Muscle of leg (tissue), 11 donors: ENCODE results near the gene FSTL4. TPM values are rescaled to one million over a fixed set of nuclear protein-coding genes. Genes with fewer than 3 reads are reported as not detected.

Experiments
- DNase-seq: peaks from one replicate; pipeline ENCODE4 v3.0.0; 2013
- H3K27ac ChIP-seq: one replicate; pipeline ENCODE4 v1.5.1; 2013; ENCODE audit warnings: mild to moderate bottlenecking, low read length, control low read depth
- H3K27me3 ChIP-seq: one replicate; pipeline ENCODE4 v1.6.1; 2013; ENCODE audit warnings: low read length; ENCODE audit not compliant: control insufficient read depth, insufficient read depth
- H3K36me3 ChIP-seq: one replicate; pipeline ENCODE4 v1.6.1; 2013; ENCODE audit warnings: low read length; ENCODE audit not compliant: control insufficient read depth, insufficient read depth
- H3K4me1 ChIP-seq: one replicate; pipeline ENCODE4 v1.6.1; 2013; ENCODE audit warnings: low read length; ENCODE audit not compliant: control insufficient read depth, insufficient read depth
- H3K4me3 ChIP-seq: one replicate; pipeline ENCODE4 v1.5.1; 2013; ENCODE audit warnings: low read length, control low read depth
- H3K9me3 ChIP-seq: replicated peaks from 2 replicates; pipeline ENCODE4 v1.6.1; 2013; ENCODE audit warnings: low read depth, low read length; ENCODE audit not compliant: control insufficient read depth
- WGBS: methylation state at CpG from one replicate; pipeline ENCODE4 v1.1.5; 2013; ENCODE audit warnings: missing lambda C conversion rate; ENCODE audit not compliant: insufficient coverage; 5-methylcytosine and 5-hydroxymethylcytosine counted together
- polyA plus RNA-seq, 8 donors: library from polyadenylated mRNA; unstranded; fragments of 120-200 nt; gene quantifications; one replicate each; pipeline versions ENCODE4 v1.2.1 to v1.2.3, GENCODE V29; 2013; ENCODE audit warnings: inconsistent platforms in 1 of 8, low replicate concordance in 1 of 8; ENCODE audit not compliant: insufficient read length in 8 of 8, insufficient read depth in 1 of 8
- total RNA-seq: library from RNA; stranded (reverse); fragments of 120-200 nt; gene quantifications from one replicate; pipeline ENCODE4 v1.2.4, GENCODE V29; 2013

Gene FSTL4
- total and polyA plus RNA-seq, 9 donors: 0.68 to 1.8 (median 1.3) TPM

DNA sequence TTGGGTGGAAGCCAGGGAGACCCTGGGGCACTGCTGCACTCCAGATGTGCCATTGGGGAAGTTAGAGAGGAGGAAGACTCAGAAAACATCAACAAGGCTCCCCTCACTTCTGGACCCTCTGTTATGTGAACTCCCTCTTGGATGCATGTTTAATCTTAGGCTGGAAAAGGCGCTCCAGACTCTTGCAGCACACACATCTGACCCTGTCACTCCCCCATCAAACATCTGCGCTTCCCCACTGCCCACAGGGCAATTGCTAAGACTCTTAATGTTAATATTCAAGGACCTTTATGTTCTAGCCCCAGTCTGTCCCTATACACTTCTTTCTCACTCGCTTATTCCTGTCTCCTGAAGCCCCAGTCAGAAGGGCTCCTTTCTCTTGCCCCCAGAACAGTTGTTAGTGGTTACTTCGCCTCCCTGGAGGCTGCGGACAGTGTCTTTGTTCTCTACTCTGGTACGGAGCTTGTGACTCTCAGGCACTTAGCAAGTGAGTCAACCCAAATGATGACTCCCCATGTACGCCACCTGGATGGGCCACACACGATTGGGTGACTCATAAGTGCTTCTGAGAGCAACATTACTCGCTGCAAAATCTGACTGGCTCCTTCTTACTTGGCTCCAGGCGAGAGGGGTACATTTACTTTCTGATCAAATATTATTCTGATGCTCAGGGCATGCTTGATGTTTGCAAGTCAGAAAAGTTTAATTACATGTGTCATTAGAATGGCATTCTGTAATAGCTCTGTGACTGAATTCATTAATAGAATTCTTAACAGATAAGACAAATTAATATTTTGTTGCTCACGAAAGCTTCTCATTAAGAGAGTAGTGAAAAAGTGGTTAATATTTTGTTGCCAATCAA is 366.9 kb downstream of the FSTL4 start:
- DNase-seq: peak; percentile 41
- H3K27ac ChIP-seq: peak overlapping the region; percentile 65
- no peaks in the 10 kb centered on the region for H3K36me3 ChIP-seq
- no peaks in the 10 kb centered on the region for H3K27me3 ChIP-seq
- H3K9me3 ChIP-seq: no peaks in the 10 kb centered on the region
- H3K4me1 ChIP-seq: peaks cover 89% of the 10 kb centered on the region
- WGBS: 41% methylated on average over 7 of the region's 11 CpGs
- H3K4me3 ChIP-seq: no peak overlapping the region

- Histone ChIP-seq H3K4me1 (peaks cover 81% of the 10 kb centered on the region), H3K27me3 (no peaks in the 10 kb centered on the region), H3K9me3 (no peaks in the 10 kb centered on the region), H3K27ac (peak overlapping the region; percentile 35), H3K4me3 (no peak overlapping the region), H3K36me3 (no peaks in the 10 kb centered on the region)
- 38% methylated on average over 4 of the region's 7 CpGs for WGBS
- DNase-seq: no peak
Observed at GRCh38 chr5:133244242-133244641, 368.1 kb downstream of the FSTL4 start.

DNA sequence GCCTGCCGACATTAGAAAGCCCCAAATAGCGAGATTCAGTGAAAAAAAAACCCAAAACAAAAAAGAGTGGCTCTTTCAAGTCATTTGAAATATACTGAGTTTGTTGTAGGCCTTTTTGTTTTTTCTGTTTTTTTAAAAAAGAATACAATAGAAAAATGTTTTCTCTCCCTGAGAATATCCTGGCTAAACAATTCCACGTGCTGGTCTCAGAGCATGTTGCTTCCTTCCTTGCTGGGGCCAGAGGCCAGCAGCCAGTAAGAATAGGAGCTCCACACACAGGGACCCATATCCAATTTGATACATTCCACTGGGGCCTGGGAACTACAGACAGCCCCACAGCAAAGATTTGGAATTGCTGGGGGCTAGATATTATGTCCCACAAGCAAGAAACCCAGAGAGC is 369.1 kb downstream of the FSTL4 start:
- DNase-seq: no peak
- WGBS: no CpG with 5 or more reads among the region's 3 CpGs
- Histone ChIP-seq H3K27ac (no peak overlapping the region), H3K36me3 (no peaks in the 10 kb centered on the region), H3K9me3 (no peaks in the 10 kb centered on the region), H3K27me3 (no peaks in the 10 kb centered on the region), H3K4me1 (peaks cover 72% of the 10 kb centered on the region), H3K4me3 (no peak overlapping the region)

DNA sequence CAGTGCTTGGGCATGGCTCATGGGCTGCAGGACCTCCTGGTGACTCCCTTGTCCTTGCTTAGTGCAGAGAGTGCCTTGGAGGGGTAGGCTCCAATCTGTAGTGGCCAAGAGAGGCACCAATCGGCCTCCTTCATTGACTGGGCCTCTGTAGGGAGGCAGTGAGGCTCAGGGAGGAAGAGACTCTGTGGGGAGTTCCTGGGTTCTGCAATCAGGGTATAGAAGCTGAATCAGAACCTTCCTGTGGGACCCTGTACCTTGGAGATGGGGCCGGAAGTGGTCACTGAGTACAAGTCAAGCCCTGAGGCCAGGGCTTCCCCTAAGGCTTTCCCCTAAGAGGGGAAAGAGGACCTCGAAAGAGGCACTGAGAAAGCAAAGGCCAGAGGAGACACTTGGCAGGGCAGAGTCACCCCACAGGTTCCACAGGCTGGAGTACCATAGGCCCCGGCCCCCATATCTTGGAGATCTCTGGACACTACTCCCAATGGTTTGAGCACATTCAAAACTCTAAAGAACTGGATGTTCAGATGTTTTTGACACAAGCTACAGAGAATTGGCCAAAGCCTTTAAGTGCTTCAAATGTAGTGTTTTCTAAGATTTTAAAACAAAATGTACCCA is 370.0 kb downstream of the FSTL4 start:
- peaks cover 63% of the 10 kb centered on the region for H3K4me1 ChIP-seq
- H3K36me3 ChIP-seq: no peaks in the 10 kb centered on the region
- H3K27ac ChIP-seq: no peak overlapping the region
- H3K27me3 ChIP-seq: no peaks in the 10 kb centered on the region
- no peak for DNase-seq
- H3K4me3 ChIP-seq: no peak overlapping the region
- 84% methylated on average over 4 of the region's 4 CpGs for WGBS
- H3K9me3 ChIP-seq: no peaks in the 10 kb centered on the region

DNA sequence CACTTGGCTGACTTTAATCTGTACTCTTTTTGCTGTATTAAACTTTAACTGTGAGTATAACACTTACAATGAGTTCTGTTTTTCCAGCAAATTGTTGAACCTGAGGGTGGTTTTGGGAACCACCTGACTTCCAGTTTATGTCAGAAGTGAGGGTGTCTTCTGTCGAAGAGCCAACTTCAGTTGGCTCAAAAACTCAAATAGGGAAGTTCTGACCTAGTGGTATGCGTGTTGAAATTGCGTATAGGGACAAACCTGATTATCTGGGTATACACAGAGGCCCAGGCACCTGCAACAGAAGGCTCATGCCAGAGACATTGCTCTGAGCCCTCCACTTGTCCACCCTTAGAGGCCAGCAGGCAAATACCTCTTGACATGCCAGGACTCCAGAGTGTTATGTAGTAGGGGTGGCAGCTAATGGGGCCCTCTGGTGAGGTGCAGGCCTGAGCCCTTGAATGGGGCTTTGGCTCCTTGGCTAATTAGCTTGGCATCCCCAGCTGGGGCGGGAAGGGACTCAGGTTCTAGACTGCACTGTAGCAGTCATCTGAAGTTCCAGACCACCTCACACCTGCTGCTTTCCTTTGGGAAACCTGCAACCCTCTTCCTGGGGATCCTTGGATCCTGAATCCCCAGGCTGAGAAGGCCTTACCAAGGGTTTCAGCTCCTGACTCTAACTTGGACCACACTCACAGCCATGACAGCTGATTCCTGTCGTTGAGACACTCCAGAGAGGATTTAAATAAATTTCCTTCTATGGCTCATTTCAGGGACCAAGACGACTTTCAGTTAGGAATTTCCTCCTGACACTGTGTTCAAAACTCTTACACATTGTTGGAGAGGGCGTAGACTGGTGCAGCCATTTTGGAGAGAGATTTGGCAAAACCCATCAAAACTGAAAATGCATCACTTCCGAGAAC is 370.9 kb downstream of the FSTL4 start:
- no peak for DNase-seq
- Histone ChIP-seq H3K36me3 (no peaks in the 10 kb centered on the region), H3K9me3 (no peaks in the 10 kb centered on the region), H3K27ac (no peak overlapping the region), H3K4me1 (peaks cover 54% of the 10 kb centered on the region), H3K27me3 (no peaks in the 10 kb centered on the region), H3K4me3 (no peak overlapping the region)
- 86% methylated on average over 4 of the region's 8 CpGs for WGBS

DNA sequence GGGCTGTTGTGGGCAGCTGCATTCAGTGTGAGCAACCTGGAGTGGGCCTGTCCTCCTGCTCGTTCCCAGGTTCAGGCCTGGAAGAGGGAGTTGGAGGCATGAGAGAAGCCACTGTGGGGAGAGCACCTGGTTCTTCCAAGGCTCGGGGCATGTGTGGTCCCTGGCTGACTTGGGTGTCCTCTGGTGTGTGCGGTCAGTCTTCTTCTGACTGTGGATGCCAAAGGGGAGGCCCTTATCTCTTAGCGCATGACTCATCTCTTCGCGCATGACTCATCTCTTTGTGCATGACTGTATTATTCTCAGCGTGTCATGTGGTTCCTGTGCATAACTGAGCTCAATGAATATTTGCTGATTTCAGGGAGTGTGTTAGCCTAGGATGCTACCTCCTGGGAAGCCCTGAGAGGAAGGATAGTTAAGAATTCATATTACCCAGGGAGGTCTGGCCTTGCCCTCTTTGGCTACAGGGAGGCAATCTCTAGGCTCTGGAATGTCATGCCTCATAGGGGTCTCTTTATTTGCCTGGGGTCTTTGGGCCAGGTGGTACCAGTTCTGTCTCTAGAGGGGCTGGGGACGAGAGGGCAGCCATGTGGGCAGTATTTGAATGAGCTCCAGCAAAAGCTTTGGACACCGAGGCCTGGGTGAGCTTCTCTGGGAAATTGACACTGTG is 371.8 kb downstream of the FSTL4 start:
- 97% methylated on average over 5 of the region's 9 CpGs for WGBS
- H3K4me3 ChIP-seq: no peak overlapping the region
- H3K9me3 ChIP-seq: no peaks in the 10 kb centered on the region
- no peak for DNase-seq
- peaks cover 45% of the 10 kb centered on the region for H3K4me1 ChIP-seq
- H3K27ac ChIP-seq: no peak overlapping the region
- no peaks in the 10 kb centered on the region for H3K36me3 ChIP-seq
- H3K27me3 ChIP-seq: no peaks in the 10 kb centered on the region

DNA sequence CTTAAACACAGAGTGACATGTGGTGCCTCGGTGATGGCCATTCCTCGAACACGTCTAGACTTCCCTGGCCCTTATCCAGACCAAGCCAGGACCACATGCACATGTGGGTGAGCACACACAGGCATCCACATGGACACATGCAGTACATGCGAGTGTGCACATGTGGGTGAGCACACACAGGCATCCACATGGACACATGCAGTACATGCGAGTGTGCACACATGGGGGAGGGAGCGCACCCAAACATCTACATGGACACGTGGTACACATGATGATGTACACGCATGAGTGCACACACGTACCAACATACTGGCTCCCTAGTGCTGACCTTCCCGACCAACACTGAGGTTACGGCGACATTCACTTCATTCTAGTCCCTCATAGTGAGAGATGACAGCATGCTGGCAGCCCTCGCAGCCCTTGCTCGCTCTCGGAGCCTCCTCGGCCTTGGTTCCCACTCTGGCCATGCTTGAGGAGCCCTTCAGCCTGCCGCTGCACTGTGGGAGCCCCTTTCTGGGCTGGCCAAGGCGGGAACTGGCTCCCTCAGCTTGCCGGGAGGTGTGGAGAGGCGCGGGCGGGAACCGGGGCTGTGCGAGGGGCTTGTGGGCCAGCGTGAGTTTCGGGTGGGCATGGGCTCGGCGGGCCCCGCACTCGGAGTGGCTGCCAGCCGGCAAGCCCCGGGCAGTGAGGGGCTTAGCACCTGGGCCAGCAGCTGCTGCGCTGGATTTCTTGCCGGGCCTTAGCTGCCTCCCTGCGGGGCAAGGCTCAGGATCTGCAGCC is 373.7 kb downstream of the FSTL4 start:
- Histone ChIP-seq H3K27me3 (no peaks in the 10 kb centered on the region), H3K27ac (no peak overlapping the region), H3K4me1 (peaks cover 26% of the 10 kb centered on the region), H3K9me3 (no peaks in the 10 kb centered on the region), H3K36me3 (no peaks in the 10 kb centered on the region), H3K4me3 (no peak overlapping the region)
- no peak for DNase-seq
- WGBS: 89% methylated on average over 29 of the region's 35 CpGs

- WGBS: 64% methylated on average over 7 of the region's 12 CpGs
- DNase-seq: no peak
- Histone ChIP-seq H3K4me3 (no peak overlapping the region), H3K36me3 (no peaks in the 10 kb centered on the region), H3K27me3 (no peaks in the 10 kb centered on the region), H3K9me3 (no peaks in the 10 kb centered on the region), H3K4me1 (peaks cover 16% of the 10 kb centered on the region), H3K27ac (no peak overlapping the region)
Observed at GRCh38 chr5:133236976-133237375, 375.4 kb downstream of the FSTL4 start.

DNA sequence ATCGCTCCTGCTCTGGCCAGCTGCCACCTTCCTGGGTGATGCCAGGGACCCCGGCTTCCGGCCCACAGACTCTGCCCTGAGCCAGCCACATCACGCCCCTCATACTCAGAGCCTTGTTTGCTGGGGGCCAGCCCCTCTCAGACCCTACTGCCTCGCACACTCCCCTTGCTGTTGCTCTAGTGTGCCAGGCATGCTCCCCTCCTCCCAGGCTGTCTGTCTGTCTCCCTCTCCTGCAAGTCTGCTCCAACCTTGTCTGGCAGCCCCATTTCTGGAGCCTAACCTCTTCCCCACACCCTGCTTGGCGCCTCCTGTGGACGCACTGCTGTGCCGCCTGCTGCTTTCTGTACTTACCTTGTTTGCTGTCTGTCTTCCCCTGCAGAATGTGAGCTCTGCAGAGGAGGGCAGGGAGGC is 375.8 kb downstream of the FSTL4 start:
- no peaks in the 10 kb centered on the region for H3K9me3 ChIP-seq
- H3K4me3 ChIP-seq: no peak overlapping the region
- peaks cover 13% of the 10 kb centered on the region for H3K4me1 ChIP-seq
- DNase-seq: no peak
- no peaks in the 10 kb centered on the region for H3K36me3 ChIP-seq
- no peak overlapping the region for H3K27ac ChIP-seq
- WGBS: 74% methylated on average over 8 of the region's 8 CpGs
- H3K27me3 ChIP-seq: no peaks in the 10 kb centered on the region
